22Rv1 (cell line): ENCODE results near the gene UBE2K.

Experiments used
- ZFX ChIP-seq: fragments of 450-650 bp; IDR thresholded peaks from 2 replicates; pipeline ENCODE4 v1.6.1; 2017; ENCODE audit warnings: antibody characterized with exemption, borderline replicate concordance
- TF ChIP-seq, protein P1 (sequence below): fragments of 450-650 bp; IDR thresholded peaks from 2 replicates; pipeline ENCODE4 v1.5.1; 2017; ENCODE audit warnings: mild to moderate bottlenecking

- TF ChIP-seq, protein P1, sequence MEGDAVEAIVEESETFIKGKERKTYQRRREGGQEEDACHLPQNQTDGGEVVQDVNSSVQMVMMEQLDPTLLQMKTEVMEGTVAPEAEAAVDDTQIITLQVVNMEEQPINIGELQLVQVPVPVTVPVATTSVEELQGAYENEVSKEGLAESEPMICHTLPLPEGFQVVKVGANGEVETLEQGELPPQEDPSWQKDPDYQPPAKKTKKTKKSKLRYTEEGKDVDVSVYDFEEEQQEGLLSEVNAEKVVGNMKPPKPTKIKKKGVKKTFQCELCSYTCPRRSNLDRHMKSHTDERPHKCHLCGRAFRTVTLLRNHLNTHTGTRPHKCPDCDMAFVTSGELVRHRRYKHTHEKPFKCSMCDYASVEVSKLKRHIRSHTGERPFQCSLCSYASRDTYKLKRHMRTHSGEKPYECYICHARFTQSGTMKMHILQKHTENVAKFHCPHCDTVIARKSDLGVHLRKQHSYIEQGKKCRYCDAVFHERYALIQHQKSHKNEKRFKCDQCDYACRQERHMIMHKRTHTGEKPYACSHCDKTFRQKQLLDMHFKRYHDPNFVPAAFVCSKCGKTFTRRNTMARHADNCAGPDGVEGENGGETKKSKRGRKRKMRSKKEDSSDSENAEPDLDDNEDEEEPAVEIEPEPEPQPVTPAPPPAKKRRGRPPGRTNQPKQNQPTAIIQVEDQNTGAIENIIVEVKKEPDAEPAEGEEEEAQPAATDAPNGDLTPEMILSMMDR: no peak
- TF ChIP-seq ZFX: no peak
These were observed 61.6 kb downstream of the UBE2K start for GRCh38 chr4:39759569-39759968.
